Rectal smooth muscle tissue (tissue), 1 donor: Measurements from ENCODE around the gene GPRIN3.
A peak's percentile ranks its signal among the peaks of the same experiment; 100 is the strongest.

Source experiments
- H3K27ac ChIP-seq: one replicate; pipeline ENCODE4 v1.7.0; 2013; ENCODE audit warnings: low read depth, low read length, inconsistent platforms
- H3K27me3 ChIP-seq: one replicate; pipeline ENCODE4 v1.7.0; 2013; ENCODE audit warnings: low read length; ENCODE audit not compliant: control insufficient read depth, insufficient read depth
- H3K36me3 ChIP-seq: one replicate; pipeline ENCODE4 v1.7.0; 2013; ENCODE audit warnings: low read length; ENCODE audit not compliant: control insufficient read depth, insufficient read depth
- H3K4me1 ChIP-seq: one replicate; pipeline ENCODE4 v1.7.0; 2013; ENCODE audit warnings: low read length; ENCODE audit not compliant: control insufficient read depth, insufficient read depth
- H3K4me3 ChIP-seq: one replicate; pipeline ENCODE4 v1.7.0; 2013; ENCODE audit warnings: low read length
- H3K9ac ChIP-seq: one replicate; pipeline ENCODE4 v1.7.0; 2013; ENCODE audit warnings: low read length

Gene GPRIN3

GRCh38 chr4:89308161-89308500 is 531 bp upstream of the GPRIN3 start:
- H3K36me3 ChIP-seq: no peaks in the 10 kb centered on the region
- H3K4me1 ChIP-seq: no peaks in the 10 kb centered on the region
- H3K27me3 ChIP-seq: no peaks in the 10 kb centered on the region
- H3K27ac ChIP-seq: no peak overlapping the region
- H3K4me3 ChIP-seq: peak overlapping the region; percentile 75
- H3K9ac ChIP-seq: no peak overlapping the region

- H3K9ac ChIP-seq: peak overlapping the region; percentile 76
- H3K4me1 ChIP-seq: no peaks in the 10 kb centered on the region
- no peaks in the 10 kb centered on the region for H3K36me3 ChIP-seq
- H3K27ac ChIP-seq: no peak overlapping the region
- peak overlapping the region; percentile 75 for H3K4me3 ChIP-seq
- H3K27me3 ChIP-seq: no peaks in the 10 kb centered on the region
These were observed 488 bp downstream of the GPRIN3 start for GRCh38 chr4:89307178-89307445.

- peak overlapping the region; percentile 18 for H3K9ac ChIP-seq
- no peaks in the 10 kb centered on the region for H3K4me1 ChIP-seq
- no peaks in the 10 kb centered on the region for H3K27me3 ChIP-seq
- no peaks in the 10 kb centered on the region for H3K36me3 ChIP-seq
- peak overlapping the region; percentile 75 for H3K4me3 ChIP-seq
- H3K27ac ChIP-seq: no peak overlapping the region
These were observed 968 bp downstream of the GPRIN3 start for GRCh38 chr4:89306486-89307177.

GRCh38 chr4:89305712-89306437 is 1.7 kb downstream of the GPRIN3 start:
- Histone ChIP-seq H3K36me3 (no peaks in the 10 kb centered on the region), H3K4me3 (peak overlapping the region; percentile 75), H3K27me3 (no peaks in the 10 kb centered on the region), H3K9ac (no peak overlapping the region), H3K4me1 (no peaks in the 10 kb centered on the region), H3K27ac (no peak overlapping the region)

GRCh38 chr4:89305028-89305427 is 2.6 kb downstream of the GPRIN3 start:
- Histone ChIP-seq H3K4me1 (no peaks in the 10 kb centered on the region), H3K4me3 (peak overlapping the region; percentile 43)

GRCh38 chr4:89303814-89304388 is 3.7 kb downstream of the GPRIN3 start:
- Histone ChIP-seq H3K9ac (no peak overlapping the region), H3K27ac (no peak overlapping the region), H3K27me3 (no peaks in the 10 kb centered on the region), H3K36me3 (no peaks in the 10 kb centered on the region), H3K4me3 (no peak overlapping the region), H3K4me1 (no peaks in the 10 kb centered on the region)

More at GRCh38 chr4:89305028-89305427, 2.6 kb downstream of the GPRIN3 start:
- Histone ChIP-seq H3K27ac (no peak overlapping the region), H3K9ac (no peak overlapping the region), H3K27me3 (no peaks in the 10 kb centered on the region), H3K36me3 (no peaks in the 10 kb centered on the region)

- Histone ChIP-seq H3K4me3 (no peak overlapping the region), H3K36me3 (no peaks in the 10 kb centered on the region), H3K27ac (no peak overlapping the region), H3K4me1 (no peaks in the 10 kb centered on the region), H3K9ac (no peak overlapping the region), H3K27me3 (no peaks in the 10 kb centered on the region)
These were observed 4.4 kb downstream of the GPRIN3 start for GRCh38 chr4:89303177-89303576.

GRCh38 chr4:89301902-89302301 is 5.7 kb downstream of the GPRIN3 start:
- Histone ChIP-seq H3K4me1 (no peaks in the 10 kb centered on the region), H3K36me3 (no peaks in the 10 kb centered on the region), H3K27ac (no peak overlapping the region), H3K9ac (no peak overlapping the region), H3K27me3 (no peaks in the 10 kb centered on the region), H3K4me3 (no peak overlapping the region)

- H3K27ac ChIP-seq: no peak overlapping the region
- no peaks in the 10 kb centered on the region for H3K36me3 ChIP-seq
- H3K4me3 ChIP-seq: no peak overlapping the region
- H3K4me1 ChIP-seq: no peaks in the 10 kb centered on the region
- no peaks in the 10 kb centered on the region for H3K27me3 ChIP-seq
- H3K9ac ChIP-seq: no peak overlapping the region
These were observed 6.6 kb downstream of the GPRIN3 start for GRCh38 chr4:89301003-89301402.

GRCh38 chr4:89300499-89300898 is 7.1 kb downstream of the GPRIN3 start:
- no peaks in the 10 kb centered on the region for H3K4me1 ChIP-seq
- H3K27ac ChIP-seq: no peak overlapping the region
- no peaks in the 10 kb centered on the region for H3K36me3 ChIP-seq

GRCh38 chr4:89300060-89300459 is 7.5 kb downstream of the GPRIN3 start:
- H3K4me1 ChIP-seq: no peaks in the 10 kb centered on the region
- no peak overlapping the region for H3K4me3 ChIP-seq
- H3K9ac ChIP-seq: no peak overlapping the region
- H3K27me3 ChIP-seq: no peaks in the 10 kb centered on the region
- H3K27ac ChIP-seq: no peak overlapping the region
- no peaks in the 10 kb centered on the region for H3K36me3 ChIP-seq

More at GRCh38 chr4:89300499-89300898, 7.1 kb downstream of the GPRIN3 start:
- no peaks in the 10 kb centered on the region for H3K27me3 ChIP-seq
- H3K9ac ChIP-seq: no peak overlapping the region
- no peak overlapping the region for H3K4me3 ChIP-seq

- H3K27ac ChIP-seq: no peak overlapping the region
- H3K9ac ChIP-seq: peak overlapping the region; percentile 4
- H3K27me3 ChIP-seq: no peaks in the 10 kb centered on the region
- no peaks in the 10 kb centered on the region for H3K4me1 ChIP-seq
- no peaks in the 10 kb centered on the region for H3K36me3 ChIP-seq
- H3K4me3 ChIP-seq: peak overlapping the region; percentile 56
These were observed 8.3 kb downstream of the GPRIN3 start for GRCh38 chr4:89299153-89299791.
